HepG2 (cell line): ENCODE measurements around the gene MBD3L2B. TPM values are rescaled to one million over a fixed set of nuclear protein-coding genes. Genes with fewer than 3 reads are reported as not detected.
"Not testable (repeated sequence)": the region's sequence is repeated elsewhere in the genome, so short reads cannot be mapped to it uniquely, and the experiment has no call there.

ENCODE experiments used
- ATAC-seq: fragments of 200-7000 bp; cut with Tn5 transposase; 3 replicates; pipeline ENCODE4 v1.9.1; 2020; ENCODE audit warnings: mild to moderate bottlenecking, moderate library complexity
- BruUV-seq: library from RNA; stranded (reverse); fragments of 400-500 nt; replicated peaks from 2 replicates; lab custom pipeline; 2021; lab: Mats Ljungman, UMichigan
- CTCF ChIA-PET: fragments of 300-600 bp; formaldehyde crosslinking; extraction: SDS; loops from one replicate; lab custom pipeline; 2021; ENCODE audit warnings: low total read pairs, inconsistent platforms, low intra/inter-chr PET ratio; lab: Yijun Ruan, JAX
- POLR2A ChIA-PET: fragments of 350-600 bp; sonication (Branson Sonifier 250); formaldehyde crosslinking; loops from one replicate; lab custom pipeline; 2020; ENCODE audit warnings: antibody characterized with exemption, inconsistent platforms; lab: Yijun Ruan, JAX
- DNase-seq: peaks from one replicate; pipeline ENCODE4 v3.0.0-alpha.2; 2015; ENCODE audit warnings: low spot score
- FAIRE-seq: peaks from 3 replicates; lab custom pipeline; 2011; peaks lifted over from hg19 to GRCh38; lab: Jason Lieb, UNC
- H2AFZ ChIP-seq: one replicate; pipeline ENCODE4 v1.6.1; 2011; ENCODE audit warnings: low read length, inconsistent platforms
- H3K27ac ChIP-seq: fragments of 300-600 bp; 3 replicates; pipeline ENCODE4 v1.8.0; 2011; ENCODE audit warnings: mixed run types, mild to moderate bottlenecking, mixed read lengths, low read length, inconsistent platforms; ENCODE audit not compliant: insufficient read depth; ENCODE audit errors: extremely low read length
- H3K27me3 ChIP-seq, 2 experiments: fragments of 200-600 bp in 1 of 2; 2 replicates in 1 of 2; 3 replicates in 1 of 2; pipeline versions ENCODE4 v1.6.0 to v1.8.0; 2011; ENCODE audit warnings: low read length in 2 of 2, mild to moderate bottlenecking in 2 of 2, moderate library complexity in 2 of 2, inconsistent platforms in 1 of 2; ENCODE audit not compliant: insufficient read depth in 2 of 2, control insufficient read depth in 1 of 2
- H3K36me3 ChIP-seq, 2 experiments: fragments of 200-600 bp in 1 of 2; replicated peaks in 1 of 2; 2 replicates in 1 of 2; 3 replicates in 1 of 2; pipeline versions ENCODE4 v1.5.1 to v1.8.0; 2011; ENCODE audit warnings: low read length in 2 of 2, inconsistent platforms in 1 of 2; ENCODE audit not compliant: insufficient read depth in 2 of 2, control insufficient read depth in 1 of 2
- H3K4me1 ChIP-seq: 2 replicates; pipeline ENCODE4 v1.5.1; 2012; ENCODE audit warnings: low read length, inconsistent platforms; ENCODE audit not compliant: insufficient read depth
- H3K4me2 ChIP-seq: 2 replicates; pipeline ENCODE4 v1.6.0; 2011; ENCODE audit warnings: low read depth, low read length, inconsistent platforms
- H3K4me3 ChIP-seq, 3 experiments: fragments of 200-600 bp in 1 of 3; sonication (generic), shearing (Covaris generic) in 1 of 3; replicated peaks in 1 of 3; 2 replicates each; pipeline ENCODE4 v1.5.1; 2011 to 2016; ENCODE audit warnings: low read length in 3 of 3, inconsistent platforms in 2 of 3, low read depth in 2 of 3, mild to moderate bottlenecking in 2 of 3, control low read depth in 1 of 3, mixed read lengths in 1 of 3; ENCODE audit not compliant: insufficient read depth in 1 of 3
- H3K79me2 ChIP-seq: one replicate; pipeline ENCODE4 v1.6.1; 2011; ENCODE audit warnings: low read length, inconsistent platforms; ENCODE audit not compliant: insufficient read depth
- H3K9ac ChIP-seq: 2 replicates; pipeline ENCODE4 v1.6.0; 2011; ENCODE audit warnings: mild to moderate bottlenecking, low read depth, low read length, inconsistent platforms; ENCODE audit not compliant: insufficient read depth
- H3K9me3 ChIP-seq: 2 replicates; pipeline ENCODE4 v1.5.1; 2012; ENCODE audit warnings: mild to moderate bottlenecking, low read length
- H4K20me1 ChIP-seq: 2 replicates; pipeline ENCODE4 v1.6.0; 2011; ENCODE audit warnings: inconsistent platforms, mild to moderate bottlenecking, low read length, moderate library complexity; ENCODE audit not compliant: insufficient read depth
- CCDC6 ChIP-seq: sonication (generic); formaldehyde crosslinking; IDR thresholded peaks from 2 replicates; pipeline ENCODE4 v1.8.1; 2022; ENCODE audit warnings: mild to moderate bottlenecking, missing genetic modification reagents, moderate library complexity
- GATAD2A ChIP-seq: IDR thresholded peaks from 2 replicates; pipeline ENCODE4 v1.6.1; 2016
- HDAC6 ChIP-seq: fragments of 200-600 bp; sonication (generic); IDR thresholded peaks from 2 replicates; pipeline ENCODE4 v1.7.0; 2017; ENCODE audit warnings: mild to moderate bottlenecking, antibody characterized with exemption, low read length, low read depth
- PCBP2 ChIP-seq: fragments of 200-400 bp; formaldehyde crosslinking; optimal IDR thresholded peaks from 2 replicates; pipeline ENCODE3; 2018; ENCODE audit warnings: low read length, low read depth; ENCODE audit not compliant: poor library complexity, severe bottlenecking
- PTBP1 ChIP-seq: fragments of 200-400 bp; formaldehyde crosslinking; IDR thresholded peaks from 2 replicates; pipeline ENCODE4 v1.6.1; 2018; ENCODE audit warnings: low read length, low read depth; ENCODE audit not compliant: poor library complexity, severe bottlenecking
- RARA ChIP-seq: IDR thresholded peaks from 2 replicates; pipeline ENCODE4 v1.6.1; 2016; ENCODE audit warnings: missing genetic modification reagents, missing compliant biosample characterization
- RBM39 ChIP-seq: fragments of 200-400 bp; formaldehyde crosslinking; IDR thresholded peaks from one replicate; pipeline ENCODE4 v1.6.1; 2018; ENCODE audit warnings: antibody characterized with exemption, mild to moderate bottlenecking, low read depth, low read length; ENCODE audit not compliant: poor library complexity, severe bottlenecking
- ZNF567 ChIP-seq: sonication (generic); formaldehyde crosslinking; IDR thresholded peaks from 2 replicates; pipeline ENCODE4 v1.8.1; 2023; ENCODE audit warnings: mild to moderate bottlenecking, missing genetic modification reagents, borderline replicate concordance
- WGBS: methylation state at CpG from one replicate; pipeline ENCODE4 v1.1.6; 2017; ENCODE audit warnings: low lambda C conversion rate; 5-methylcytosine and 5-hydroxymethylcytosine counted together
- in situ Hi-C: cut with HindIII; loops from 2 replicates; pipeline ENCODE4 v1.10.0; 2017; ENCODE audit warnings: low pct_unique_long_range_greater_than_20kb; ENCODE audit not compliant: extremely low pct_ligation_motif_present
- intact Hi-C: fragments of 100-400 bp; cut with micrococcal nuclease; formaldehyde crosslinking; loops from one replicate; pipeline ENCODE4 v1.10.0; 2022; ENCODE audit not compliant: unreplicated experiment
- polyA plus RNA-seq, 8 experiments: library from polyadenylated mRNA; depleted of rRNA in 3 of 8; stranded (reverse) in 7 of 8; unstranded in 1 of 8; fragments of >200 nt; fragmentation: Illumina TruSeq in 4 of 8; extraction: Trizol in 4 of 8; gene quantifications; 2 replicates each; pipeline versions ENCODE4 v1.2.1 to v1.2.3, GENCODE V29; 2011 to 2016; ENCODE audit warnings: low read depth in 4 of 8, missing spikeins in 1 of 8, mixed read lengths in 1 of 8; ENCODE audit not compliant: insufficient read depth in 1 of 8
- total RNA-seq, 5 experiments: library from RNA; depleted of rRNA; stranded (reverse); fragments of >200 nt; fragmentation: Illumina TruSeq; extraction: Trizol; gene quantifications; 2 replicates each; pipeline ENCODE4 v1.2.3, GENCODE V29; 2016; ENCODE audit warnings: low read depth in 1 of 5
- TF ChIP-seq, protein P1 (sequence below): IDR thresholded peaks from 2 replicates; pipeline ENCODE4 v1.6.1; 2012; ENCODE audit warnings: low read depth, low read length, improper control_type of control experiment
- TF ChIP-seq, protein P2 (sequence below): sonication (generic); formaldehyde crosslinking; IDR thresholded peaks from 2 replicates; pipeline ENCODE4 v1.5.0; 2020; ENCODE audit warnings: missing genetic modification reagents

Gene MBD3L2B
- total and polyA plus RNA-seq, 2 of the 13 experiments (the other 11 are each of a cell fraction or from before 2014, with no cell fraction given): not detected

DNA sequence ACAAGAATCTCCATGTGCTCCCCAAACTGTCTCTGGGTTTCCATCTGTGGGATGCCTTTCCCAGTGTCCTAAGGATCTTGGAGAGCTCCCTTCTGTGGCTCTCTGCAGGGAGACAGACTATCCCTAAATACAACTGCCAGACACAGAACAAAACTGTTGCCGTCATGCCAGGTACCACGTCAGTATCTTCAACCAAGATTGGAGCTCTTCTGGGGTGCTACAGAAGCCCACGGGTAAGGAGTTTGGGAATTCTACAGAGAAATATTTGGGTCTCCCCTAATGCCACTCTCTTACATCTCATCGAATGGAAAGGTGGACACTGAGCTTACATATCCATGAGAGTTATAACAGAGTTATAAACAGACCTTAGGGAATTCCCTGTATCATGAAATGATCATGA is 42.1 kb upstream of the MBD3L2B start:
- Histone ChIP-seq H4K20me1 (no peaks in the 10 kb centered on the region), H3K27me3 (no peaks in the 10 kb centered on the region), H3K79me2 (no peaks in the 10 kb centered on the region), H3K9ac (no peak overlapping the region), H3K4me3 (no peak overlapping the region), H3K9me3 (peaks cover 7% of the 10 kb centered on the region), H3K4me1 (peaks cover under 1% of the 10 kb centered on the region; the same call in 1 of the 2 replicates), H3K4me2 (no peak overlapping the region), H3K27ac (no peak overlapping the region), H3K36me3 (no peaks in the 10 kb centered on the region), H2AFZ (no peak overlapping the region)
- intact Hi-C loops: no loop called here
- no TSS peak for BruUV-seq
- 28% methylated on average over 4 of the region's 4 CpGs for WGBS
- CTCF ChIA-PET: no interaction called here
- FAIRE-seq: no peak
- no peak for TF ChIP-seq GATAD2A (CRISPR knock-in tag)
- TF ChIP-seq RARA: no peak
- TF ChIP-seq, protein P1, sequence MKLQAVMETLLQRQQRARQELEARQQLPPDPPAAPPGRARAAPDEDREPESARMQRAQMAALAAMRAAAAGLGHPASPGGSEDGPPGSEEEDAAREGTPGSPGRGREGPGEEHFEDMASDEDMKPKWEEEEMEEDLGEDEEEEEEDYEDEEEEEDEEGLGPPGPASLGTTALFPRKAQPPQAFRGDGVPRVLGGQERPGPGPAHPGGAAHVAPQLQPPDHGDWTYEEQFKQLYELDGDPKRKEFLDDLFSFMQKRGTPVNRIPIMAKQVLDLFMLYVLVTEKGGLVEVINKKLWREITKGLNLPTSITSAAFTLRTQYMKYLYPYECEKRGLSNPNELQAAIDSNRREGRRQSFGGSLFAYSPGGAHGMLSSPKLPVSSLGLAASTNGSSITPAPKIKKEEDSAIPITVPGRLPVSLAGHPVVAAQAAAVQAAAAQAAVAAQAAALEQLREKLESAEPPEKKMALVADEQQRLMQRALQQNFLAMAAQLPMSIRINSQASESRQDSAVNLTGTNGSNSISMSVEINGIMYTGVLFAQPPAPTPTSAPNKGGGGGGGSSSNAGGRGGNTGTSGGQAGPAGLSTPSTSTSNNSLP: no peak
- TF ChIP-seq CCDC6 (CRISPR knock-in tag): no peak
- TF ChIP-seq HDAC6: no peak
- no peak for TF ChIP-seq ZNF567
- TF ChIP-seq PCBP2: no peak
- TF ChIP-seq, protein P2, sequence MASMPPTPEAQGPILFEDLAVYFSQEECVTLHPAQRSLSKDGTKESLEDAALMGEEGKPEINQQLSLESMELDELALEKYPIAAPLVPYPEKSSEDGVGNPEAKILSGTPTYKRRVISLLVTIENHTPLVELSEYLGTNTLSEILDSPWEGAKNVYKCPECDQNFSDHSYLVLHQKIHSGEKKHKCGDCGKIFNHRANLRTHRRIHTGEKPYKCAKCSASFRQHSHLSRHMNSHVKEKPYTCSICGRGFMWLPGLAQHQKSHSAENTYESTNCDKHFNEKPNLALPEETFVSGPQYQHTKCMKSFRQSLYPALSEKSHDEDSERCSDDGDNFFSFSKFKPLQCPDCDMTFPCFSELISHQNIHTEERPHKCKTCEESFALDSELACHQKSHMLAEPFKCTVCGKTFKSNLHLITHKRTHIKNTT (CRISPR knock-in tag): no peak
- no peak for TF ChIP-seq PTBP1
- TF ChIP-seq RBM39: no peak
- no peak for ATAC-seq
- DNase-seq: no peak
- in situ Hi-C loops: no loop called here
- POLR2A ChIA-PET: no interaction called here

DNA sequence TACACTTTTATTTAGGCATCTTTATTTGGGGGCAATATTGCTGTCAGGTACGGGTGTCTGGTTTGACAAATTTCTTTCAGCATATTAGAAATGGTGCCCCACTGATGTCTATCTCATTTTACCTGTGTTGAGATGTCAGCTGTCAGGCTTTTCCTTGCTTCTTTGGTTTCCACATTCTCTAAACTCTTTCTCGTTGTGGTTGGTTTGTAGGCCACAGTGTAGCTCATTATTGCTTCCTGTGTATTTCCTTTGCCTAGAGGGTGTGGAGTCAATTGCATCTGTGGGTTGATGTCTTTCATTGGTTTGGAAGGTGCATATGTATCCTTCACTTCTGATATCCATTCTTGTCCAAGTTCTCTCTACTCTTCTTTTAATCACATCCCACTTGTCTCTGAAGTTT is 38.7 kb upstream of the MBD3L2B start:
- BruUV-seq, ATAC-seq, H3K4me1 ChIP-seq, FAIRE-seq, H3K9me3 ChIP-seq, CTCF ChIA-PET, H3K27me3 ChIP-seq, H3K79me2 ChIP-seq, H3K36me3 ChIP-seq, H3K4me3 ChIP-seq, H3K27ac ChIP-seq, POLR2A ChIA-PET, H3K9ac ChIP-seq, intact Hi-C loops, H2AFZ ChIP-seq, DNase-seq, in situ Hi-C loops, H3K4me2 ChIP-seq, H4K20me1 ChIP-seq: not testable (repeated sequence)
- WGBS: 5% methylated on average over 2 of the region's 2 CpGs

DNA sequence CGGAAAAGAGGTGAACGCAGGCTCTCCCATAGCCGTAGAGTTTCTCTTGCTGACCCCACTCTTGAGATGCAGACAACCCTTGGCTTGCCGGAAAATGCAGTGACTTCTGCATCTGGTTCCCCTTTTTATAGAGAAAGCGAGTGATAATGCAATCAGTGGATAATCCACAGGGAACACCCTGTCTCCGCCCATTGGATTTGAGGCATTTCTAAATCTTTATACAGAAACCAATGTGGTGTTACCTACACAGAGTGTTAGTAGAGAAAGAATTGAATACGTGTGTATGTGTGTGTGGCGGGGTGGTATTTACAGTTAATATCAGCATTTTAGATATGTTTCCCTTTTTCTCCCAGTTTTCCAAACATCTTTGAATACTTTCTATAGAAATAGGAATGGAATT is 37.3 kb upstream of the MBD3L2B start, which contains the start of gene MBD3L3:
Gene MBD3L3, minus strand, starts transcription at position 101 of the 400 bp plus-strand sequence. Its CDS starts 71 bp downstream, at position 30.
- H2AFZ ChIP-seq, H3K79me2 ChIP-seq, POLR2A ChIA-PET, H3K9ac ChIP-seq, H3K4me1 ChIP-seq, H3K27me3 ChIP-seq, ATAC-seq, BruUV-seq, intact Hi-C loops, DNase-seq, FAIRE-seq, H3K4me2 ChIP-seq, H4K20me1 ChIP-seq, H3K27ac ChIP-seq, CTCF ChIA-PET, in situ Hi-C loops, H3K4me3 ChIP-seq, H3K9me3 ChIP-seq, H3K36me3 ChIP-seq: not testable (repeated sequence)
- WGBS: 17% methylated on average over 1 of the region's 8 CpGs
